SHP77 (cell line): ENCODE results near the gene DUSP12.
"Not testable (repeated sequence)": the region's sequence is repeated elsewhere in the genome, so short reads cannot be mapped to it uniquely, and the experiment has no call there.

ENCODE experiments used
- DNase-seq, 2 experiments: peaks; one replicate each; lab custom pipeline; 2025; lab: John Stamatoyannopoulos, UW

Gene DUSP12, protein sequence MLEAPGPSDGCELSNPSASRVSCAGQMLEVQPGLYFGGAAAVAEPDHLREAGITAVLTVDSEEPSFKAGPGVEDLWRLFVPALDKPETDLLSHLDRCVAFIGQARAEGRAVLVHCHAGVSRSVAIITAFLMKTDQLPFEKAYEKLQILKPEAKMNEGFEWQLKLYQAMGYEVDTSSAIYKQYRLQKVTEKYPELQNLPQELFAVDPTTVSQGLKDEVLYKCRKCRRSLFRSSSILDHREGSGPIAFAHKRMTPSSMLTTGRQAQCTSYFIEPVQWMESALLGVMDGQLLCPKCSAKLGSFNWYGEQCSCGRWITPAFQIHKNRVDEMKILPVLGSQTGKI

DNA sequence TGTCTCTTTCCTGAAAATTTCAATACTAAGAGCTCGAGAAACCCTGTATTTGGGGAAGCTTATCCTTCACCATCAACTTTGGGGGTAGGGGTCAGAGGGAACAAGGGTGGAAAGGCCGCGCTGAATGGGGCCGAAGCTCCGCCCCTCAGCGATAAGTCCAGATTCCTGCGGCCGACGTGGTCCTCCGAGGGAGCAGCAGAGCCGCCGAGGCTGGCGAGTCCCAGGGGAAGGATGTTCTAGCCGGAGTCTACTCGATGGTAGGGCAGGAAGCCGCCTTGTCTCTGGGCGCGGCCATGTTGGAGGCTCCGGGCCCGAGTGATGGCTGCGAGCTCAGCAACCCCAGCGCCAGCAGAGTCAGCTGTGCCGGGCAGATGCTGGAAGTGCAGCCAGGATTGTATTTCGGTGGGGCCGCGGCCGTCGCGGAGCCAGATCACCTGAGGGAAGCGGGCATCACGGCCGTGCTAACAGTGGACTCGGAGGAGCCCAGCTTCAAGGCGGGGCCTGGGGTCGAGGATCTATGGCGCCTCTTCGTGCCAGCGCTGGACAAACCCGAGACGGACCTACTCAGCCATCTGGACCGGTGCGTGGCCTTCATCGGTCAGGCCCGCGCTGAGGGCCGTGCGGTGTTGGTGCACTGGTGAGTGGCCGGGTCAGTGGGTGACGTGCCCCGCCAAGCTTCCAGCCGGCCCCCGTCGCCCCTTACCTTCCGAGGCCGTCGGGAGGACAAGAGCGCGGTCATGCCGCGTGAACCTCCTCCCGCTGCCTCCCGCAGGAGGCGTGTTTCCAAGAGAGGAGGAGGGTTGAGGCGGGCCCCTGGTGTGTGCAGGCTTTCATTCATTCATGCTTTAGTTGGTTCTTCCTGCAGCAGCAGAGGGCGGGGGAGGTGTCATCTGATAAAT is at the start of gene DUSP12:
Gene DUSP12 (plus strand): TSS at position 278 of the 899 bp plus-strand sequence. CDS start 16 bp downstream, at position 294.
- peak; percentile 96 to 98 for DNase-seq

DNA sequence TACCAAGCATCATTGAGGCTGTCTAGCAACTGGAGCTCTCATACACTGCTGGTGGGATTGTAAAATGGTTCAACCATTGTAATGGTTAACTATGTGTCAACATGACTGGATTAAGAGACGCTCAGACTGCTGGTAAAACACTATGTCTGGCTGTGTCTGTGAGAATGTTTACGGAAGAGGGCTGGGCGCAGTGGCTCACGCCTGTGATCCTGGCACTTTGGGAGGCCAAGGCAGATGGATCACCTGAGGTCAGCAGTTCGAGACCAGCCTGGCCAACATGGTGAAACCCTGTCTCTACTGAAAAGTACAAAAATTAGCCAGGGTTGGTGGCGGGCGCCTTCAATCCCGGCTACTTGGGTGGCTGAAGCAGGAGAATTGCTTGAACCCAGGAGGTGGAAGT is 47.3 kb upstream of the DUSP12 start:
- peak; percentile 4 to 12 for DNase-seq

DNA sequence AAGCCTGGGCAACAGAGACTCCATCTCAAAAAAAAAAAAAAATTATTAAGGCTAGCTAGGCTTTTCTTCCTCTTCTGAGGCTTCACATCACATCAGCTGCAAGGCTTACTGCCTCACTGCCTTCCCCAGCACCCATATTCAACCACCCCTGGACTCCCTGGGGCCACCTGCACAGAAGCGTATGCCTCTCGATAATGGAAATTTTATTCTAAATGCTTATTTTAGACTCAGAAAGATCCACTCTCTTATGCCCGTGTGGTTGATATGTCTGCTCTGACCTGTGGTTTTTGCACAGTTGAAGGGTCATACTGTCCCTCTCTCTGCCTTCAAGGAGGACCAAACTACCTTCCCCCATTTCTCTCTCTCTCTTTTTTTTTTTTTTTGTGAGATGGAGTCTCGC is 44.0 kb upstream of the DUSP12 start:
- DNase-seq = no peak

DNA sequence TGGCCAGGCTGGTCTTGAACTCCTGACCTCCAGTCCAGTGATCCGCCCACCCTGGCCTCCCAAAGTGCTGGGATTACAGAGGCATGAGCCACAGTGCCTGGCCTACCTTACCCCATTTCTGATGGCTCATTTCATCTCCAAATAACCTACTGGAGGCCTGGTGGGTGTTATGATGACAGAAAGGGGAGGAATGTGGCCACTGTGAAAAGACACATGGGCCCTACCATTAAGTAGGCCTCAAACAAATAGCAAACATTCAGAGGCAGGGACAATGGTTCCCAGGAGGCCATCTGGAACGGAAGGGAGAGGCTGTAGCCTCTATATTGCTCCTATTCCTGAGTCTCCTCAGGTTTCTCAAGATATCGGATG is 43.5 kb upstream of the DUSP12 start:
- no peak for DNase-seq

DNA sequence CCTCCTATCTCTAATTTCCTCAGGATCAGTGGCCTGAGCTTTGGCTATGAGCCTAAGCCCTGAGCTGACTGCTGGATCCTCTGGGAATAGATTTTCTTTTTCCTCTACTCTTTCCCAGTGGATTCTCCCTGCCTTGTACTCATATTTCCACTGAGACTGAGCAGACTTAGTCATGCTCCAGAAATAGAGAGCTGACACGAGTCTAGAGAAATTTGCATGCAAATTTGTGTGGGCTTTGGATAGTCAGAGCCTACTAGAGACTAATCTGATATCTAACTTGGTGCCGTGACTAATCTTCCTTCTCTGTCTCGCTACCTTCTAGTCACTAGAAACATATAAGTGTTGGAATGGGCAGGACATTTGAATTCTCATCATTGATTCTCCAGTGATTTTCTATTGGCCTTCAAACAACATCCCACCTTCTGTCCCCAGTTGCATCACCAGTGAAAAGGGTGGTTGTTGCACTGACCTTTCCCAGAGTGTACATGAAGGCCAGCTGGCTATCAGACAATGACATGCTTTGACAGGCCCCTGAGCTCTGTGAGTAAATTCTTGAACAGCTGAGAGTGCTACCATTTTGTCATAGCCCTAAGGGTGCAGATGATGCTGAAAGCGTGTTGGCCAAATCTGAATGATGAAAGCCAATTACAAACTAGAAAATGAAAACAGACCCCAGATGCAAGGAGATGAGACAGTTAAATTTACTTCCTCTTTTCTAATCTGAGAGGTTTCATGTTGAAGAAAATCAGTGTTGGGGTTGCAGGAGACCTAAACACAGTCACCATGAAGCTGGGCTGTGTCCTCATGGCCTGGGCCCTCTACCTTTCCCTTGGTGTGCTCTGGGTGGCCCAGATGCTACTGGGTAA is 42.9 kb upstream of the DUSP12 start, which contains the start of gene FCRLA:
Gene FCRLA (plus strand): TSS at position 748 of the 866 bp plus-strand sequence. CDS start 36 bp downstream, at position 784.
- DNase-seq = no peak

DNA sequence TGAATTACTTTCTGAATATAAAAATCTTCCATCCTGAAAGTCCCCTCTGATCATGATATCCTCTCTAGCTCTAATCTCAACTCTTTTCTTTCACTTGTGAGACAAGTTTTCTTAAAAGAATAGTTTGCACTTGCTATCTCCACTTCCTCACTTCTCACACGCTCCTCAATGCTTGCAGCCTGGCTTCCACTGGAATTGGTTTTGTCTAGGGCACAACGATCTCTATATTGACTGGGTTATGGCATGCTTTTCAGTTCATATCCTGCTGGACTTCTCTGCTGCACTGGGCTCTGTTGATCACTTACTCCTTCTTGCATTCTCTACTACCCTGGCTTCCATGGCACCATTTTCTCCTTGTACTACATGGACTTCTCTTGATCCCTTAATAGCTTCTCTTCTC is 42.1 kb upstream of the DUSP12 start:
- no peak for DNase-seq

DNA sequence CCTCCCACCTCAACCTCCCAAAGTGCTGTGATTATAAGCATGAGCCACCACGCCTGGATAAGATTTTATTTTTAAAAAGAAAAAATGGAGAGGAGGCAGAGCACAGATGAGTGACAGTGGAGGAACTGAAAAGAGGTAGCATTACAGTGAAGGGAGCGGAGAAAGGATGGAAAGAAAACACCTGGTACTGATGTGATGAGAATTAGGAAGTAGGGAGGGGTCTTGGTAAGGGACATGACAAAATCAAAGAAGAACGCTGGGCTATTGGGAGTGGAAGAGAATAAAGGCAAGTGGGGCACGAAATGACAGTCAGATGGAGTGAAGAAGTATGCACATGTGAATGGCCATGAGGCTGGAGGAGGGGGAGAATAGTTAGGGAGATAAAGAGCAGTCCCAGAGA is 40.2 kb upstream of the DUSP12 start:
- DNase-seq = no peak

DNA sequence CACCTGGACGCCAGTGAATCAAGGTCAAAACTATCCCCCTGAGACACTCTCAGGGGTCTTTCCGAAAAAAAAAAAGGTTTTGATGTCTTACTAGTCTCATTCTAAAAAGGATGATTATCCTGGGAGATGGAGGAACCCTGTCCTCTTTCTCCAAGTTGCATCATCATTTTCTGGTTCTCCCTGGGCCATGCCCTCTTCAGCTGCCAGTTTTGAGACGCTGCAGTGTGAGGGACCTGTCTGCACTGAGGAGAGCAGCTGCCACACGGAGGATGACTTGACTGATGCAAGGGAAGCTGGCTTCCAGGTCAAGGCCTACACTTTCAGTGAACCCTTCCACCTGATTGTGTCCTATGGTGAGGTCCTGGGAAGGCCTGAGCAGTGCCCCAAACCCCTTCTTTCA is 39.0 kb upstream of the DUSP12 start:
- no peak for DNase-seq

DNA sequence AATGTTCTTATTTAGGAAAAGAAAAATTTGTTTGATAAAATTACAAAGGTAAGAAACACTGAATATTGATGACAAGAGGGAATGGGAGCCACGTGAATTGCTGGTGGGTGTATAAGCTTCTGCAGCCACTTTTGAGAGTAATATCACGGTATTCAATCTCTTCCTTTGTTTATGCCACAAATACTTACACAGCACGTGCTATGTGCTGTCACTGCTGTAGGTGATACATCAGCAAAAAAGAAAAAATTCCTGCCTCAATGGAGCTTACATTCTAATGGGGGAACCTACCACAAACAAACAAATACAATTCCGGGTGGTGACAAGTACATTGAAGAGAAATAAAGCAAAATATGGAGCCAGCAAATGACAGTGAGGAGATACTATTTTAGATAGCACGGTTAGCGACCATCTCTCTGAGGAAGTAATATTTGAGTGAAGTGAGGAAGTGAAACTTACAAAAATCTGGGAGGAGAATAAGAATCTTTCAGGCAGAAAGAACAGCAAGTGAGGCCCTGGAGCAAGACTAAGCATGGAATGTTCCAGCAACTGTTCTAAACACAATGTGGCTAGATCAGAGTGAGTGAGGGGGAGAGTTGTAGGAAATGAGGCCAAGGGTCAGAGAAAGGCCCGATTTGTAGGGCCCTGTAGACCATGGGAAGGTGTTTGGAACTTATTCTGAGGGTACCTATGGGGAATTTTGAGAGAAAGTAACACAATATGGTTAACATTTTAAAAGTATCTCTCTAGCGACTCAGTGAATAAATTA is 30.8 kb upstream of the DUSP12 start:
- no peak for DNase-seq

DNA sequence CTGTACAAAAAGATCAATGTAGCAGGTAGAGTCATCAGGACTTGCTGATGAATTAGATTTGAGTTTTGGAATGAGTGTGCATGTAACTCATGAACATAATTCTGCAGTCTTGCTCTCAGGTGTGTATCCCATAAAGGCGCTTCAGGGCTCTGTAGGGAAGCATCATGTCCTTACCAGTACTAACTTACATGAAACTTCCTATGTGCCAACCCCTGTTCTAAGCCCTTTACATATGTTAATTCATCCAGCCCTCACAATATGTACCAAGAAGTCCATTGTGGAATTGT is 30.3 kb upstream of the DUSP12 start:
- DNase-seq = no peak

DNA sequence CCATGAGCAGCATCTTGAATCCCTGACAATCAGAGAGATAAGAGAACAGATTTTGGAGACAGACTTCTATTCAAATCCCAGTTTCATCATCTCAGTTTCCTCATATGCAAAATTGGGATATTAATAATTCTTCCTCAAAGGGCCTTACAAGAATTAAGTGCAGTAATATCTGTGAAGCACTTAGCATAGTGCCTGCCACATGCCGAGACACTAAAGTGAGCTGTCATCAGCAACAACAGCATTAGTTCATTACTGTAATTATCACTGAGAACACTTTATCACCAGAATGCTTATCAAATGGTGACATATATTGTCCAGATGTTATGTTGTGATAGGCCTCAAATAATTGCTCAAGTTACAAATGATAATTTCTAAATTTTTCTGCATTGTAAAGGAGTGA is 29.2 kb upstream of the DUSP12 start:
- DNase-seq = no peak

DNA sequence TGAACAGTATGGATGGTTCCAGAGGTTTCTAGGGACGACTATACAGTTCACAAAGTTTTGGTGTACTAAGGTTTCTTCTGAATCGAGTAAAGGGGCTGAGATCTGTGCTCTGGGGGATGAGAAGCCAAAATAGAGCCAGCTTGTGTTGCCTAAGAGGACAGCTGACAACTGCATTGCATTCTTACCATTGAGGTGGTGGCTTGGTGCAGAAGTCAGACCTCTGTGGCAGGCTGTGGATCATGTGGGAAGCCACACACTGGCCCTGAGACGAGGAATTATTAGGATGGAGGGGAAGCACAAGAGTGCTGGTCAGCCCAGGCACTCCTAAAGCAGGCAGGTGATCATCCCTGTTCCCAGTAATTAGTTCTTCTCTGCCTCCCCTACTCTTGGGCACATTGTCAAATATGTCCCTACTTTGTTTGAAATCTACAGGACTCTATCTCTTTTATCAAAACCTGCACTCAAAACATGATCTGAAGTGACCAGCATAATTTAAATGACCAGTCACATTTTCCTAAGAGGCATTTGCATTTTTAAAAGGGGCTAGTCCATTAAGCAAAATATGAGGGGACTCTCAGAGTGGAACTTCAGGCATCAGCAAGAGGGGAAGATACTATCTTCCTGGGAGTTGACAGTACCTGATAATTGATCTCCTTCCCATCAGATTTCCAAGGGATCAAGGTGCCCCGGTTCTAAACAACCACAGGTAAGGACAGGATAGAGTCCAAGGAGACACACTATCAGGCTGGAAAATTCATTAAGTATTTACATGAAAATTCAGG is 28.4 kb upstream of the DUSP12 start, which contains the start of gene FCRLB:
Gene FCRLB (plus strand): TSS at position 589 of the 782 bp plus-strand sequence. CDS start 1,129 bp downstream, outside the sequence.
- DNase-seq = no peak

DNA sequence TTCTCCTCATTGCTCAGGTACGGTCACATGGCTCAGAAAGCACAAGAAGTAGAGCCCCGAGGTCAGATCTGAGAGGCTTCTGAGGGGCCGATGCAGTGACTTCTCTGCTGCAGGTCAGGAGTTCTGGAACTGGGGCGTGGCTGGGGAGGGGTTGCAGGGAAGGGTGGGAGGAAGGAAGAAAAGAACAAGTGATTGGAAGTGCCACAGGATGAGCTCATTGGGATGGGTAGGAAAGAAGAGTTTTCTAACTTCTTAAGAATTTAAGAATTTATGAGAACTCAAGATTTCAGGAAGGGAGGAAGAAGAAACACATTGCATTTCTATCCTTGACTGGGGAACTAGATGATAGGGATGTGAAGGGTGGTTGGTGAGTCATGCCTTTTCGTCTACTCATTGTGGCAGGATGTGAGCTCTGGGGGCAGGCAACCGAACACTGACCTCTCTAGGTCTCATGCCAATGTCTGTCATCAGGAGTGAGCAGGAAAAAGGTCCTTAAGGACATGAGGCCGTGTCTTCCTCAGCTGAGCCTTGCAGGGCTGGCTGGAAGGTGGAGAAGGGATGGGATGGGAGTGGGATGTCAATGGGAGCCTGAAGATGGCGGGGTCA is 27.7 kb upstream of the DUSP12 start:
- DNase-seq = no peak

DNA sequence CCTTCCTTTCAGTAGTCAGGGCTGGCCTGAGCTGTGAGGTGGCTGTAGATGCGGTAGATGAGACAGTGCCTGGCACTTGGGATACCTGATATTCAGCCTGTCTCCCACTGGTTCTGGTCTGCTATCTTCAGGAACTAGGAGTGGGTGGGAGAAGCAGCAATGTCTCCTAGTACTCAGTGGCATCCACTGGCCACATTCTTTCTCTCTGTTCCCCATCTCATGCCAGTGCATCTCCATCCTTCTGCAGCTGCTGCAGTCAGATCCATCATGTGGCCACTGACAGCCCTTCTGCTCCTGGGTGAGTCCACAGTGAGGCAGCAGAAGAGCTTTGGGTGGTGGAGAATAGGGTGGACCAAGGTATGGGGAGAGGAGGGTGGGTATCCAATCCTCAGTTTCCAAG is 27.2 kb upstream of the DUSP12 start:
- no peak for DNase-seq

DNA sequence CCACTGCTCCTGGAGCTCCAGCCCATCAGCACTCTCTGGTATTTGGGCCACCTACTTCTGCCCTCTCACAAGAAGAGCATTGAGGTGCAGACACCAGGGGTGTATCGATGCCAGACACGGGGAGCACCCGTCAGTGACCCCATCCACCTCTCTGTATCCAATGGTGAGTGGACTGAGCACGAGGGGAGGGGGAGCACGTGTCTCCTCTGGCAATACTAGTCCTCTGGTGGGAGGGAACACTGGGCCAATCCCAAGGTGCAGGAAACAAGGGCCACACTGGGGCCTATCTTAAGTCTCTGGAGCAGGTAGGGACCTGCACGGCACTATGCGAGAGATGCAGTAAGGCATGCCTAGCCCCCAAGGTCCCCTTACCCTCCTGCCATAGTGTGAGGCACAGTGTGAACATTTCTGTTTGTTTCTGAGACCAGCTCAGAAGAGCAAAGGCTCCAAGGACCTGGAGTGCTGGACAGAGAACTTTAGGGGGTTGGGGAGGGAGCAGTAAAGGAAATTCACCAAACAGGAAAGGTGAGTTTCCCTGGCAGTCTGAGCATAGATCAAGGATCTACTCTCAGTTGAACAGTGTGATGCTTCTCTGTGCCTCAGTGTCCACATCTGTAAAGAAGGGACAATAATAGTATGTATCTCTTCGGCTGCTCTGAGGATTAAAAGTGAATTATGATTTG is 26.0 kb upstream of the DUSP12 start:
- DNase-seq = no peak

DNA sequence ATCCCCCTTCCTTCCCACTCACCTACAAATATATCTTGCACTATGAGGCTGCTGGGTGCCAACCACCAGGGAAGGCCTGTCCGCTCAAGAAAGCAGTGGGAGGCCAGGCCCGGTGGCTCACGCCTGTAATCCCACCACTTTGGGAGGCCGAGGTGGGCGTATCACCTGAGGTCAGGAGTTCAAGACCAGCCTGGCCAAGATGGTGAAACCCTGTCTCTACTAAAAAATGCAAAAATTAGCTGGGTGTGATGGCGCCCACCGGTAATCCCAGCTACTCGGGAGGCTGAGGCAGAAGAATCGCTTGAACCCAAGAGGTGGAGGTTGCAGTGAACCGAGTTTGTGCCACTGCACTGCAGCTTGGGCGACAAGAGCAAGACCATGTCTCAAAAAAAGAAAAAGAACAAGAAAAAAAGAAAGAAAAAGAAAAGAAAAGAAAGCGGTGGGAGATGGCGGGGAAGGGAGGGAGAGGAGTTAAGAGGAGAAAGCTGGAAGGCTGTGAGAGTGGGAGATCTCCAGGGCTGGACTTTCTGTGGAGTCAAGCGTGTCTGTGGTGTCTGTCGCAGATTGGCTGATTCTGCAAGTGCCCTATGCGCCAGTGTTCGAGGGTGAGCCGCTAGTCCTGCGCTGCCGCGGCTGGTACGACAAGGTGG is 24.2 kb upstream of the DUSP12 start:
- DNase-seq = not testable (repeated sequence)

DNA sequence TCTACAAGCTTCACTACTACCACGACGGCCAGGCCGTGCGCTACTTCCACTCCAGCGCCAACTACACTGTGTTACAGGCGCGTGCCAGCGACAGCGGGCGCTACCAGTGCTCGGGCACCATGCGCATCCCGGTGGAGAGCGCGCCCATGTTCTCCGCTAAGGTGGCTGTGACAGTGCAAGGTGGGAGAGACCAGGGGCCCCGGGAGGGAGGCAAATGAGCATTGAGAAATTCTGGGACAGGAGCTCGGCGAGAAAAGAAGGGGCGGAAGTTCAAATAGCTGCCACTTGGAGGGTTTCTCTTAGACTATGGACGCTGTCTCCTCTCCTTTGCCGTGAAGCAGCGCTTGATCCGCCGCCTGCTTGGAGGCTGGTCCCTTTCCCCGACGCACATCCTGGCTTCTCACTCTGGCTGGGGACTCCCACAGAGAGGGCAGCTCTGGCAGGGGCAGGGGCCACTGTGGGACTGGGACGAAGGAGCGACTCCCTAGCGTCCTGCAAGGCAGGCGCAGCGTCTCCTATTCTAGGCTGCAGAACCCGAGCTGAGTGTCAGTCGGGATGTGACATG is 23.6 kb upstream of the DUSP12 start:
- peak; percentile 39 to 51 for DNase-seq

DNA sequence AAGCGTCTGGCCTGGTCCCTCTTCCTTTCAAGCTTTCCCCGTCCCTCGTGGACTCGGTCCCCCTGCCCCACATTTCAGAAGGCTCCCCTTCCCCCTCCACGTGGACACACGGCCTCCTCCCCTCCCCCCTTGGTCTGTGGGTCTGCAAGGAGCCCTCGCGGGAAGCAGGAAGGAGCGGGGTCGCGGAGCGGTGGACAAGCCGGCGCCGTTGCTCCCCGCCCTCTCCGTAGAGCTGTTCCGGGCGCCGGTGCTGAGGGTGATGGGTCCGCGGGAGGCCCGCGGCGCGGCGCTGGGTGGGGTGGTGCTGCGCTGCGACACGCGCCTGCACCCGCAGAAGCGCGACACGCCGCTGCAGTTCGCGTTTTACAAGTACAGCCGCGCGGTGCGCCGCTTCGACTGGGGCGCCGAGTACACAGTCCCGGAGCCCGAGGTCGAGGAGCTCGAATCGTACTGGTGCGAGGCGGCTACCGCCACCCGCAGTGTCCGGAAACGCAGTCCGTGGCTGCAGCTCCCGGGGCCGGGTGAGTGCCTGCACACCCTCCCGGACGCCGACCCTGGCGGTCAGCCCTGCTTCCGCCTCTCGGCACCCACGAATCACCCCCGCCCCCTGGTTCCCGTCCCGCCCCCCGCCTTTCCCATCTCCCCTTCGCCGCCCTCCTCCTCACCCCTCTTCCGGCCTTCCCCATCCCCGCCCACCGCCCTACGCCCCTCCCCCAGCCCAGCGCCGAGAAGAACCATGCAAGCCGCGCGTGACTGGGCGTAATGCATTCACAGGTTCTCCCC is 22.9 kb upstream of the DUSP12 start:
- DNase-seq = peak; percentile 86 to 88
